Neural progenitor cell (in vitro differentiated cells): ENCODE measurements around the gene SMCP.

Source experiments
- EZH2 ChIP-seq: fragments of 200-600 bp; sonication (generic); IDR thresholded peaks from 2 replicates; pipeline ENCODE4 v1.6.1; 2017; ENCODE audit warnings: antibody characterized with exemption, mild to moderate bottlenecking, moderate library complexity
- EZH2phosphoT487 ChIP-seq: fragments of 200-600 bp; sonication (generic); IDR thresholded peaks from 2 replicates; pipeline ENCODE4 v1.6.1; 2017; ENCODE audit warnings: antibody characterized with exemption
- TF ChIP-seq, protein P1 (sequence below): fragments of 200-600 bp; sonication (generic); IDR thresholded peaks from 2 replicates; pipeline ENCODE4 v1.5.1; 2017; ENCODE audit warnings: antibody characterized with exemption, mild to moderate bottlenecking

DNA sequence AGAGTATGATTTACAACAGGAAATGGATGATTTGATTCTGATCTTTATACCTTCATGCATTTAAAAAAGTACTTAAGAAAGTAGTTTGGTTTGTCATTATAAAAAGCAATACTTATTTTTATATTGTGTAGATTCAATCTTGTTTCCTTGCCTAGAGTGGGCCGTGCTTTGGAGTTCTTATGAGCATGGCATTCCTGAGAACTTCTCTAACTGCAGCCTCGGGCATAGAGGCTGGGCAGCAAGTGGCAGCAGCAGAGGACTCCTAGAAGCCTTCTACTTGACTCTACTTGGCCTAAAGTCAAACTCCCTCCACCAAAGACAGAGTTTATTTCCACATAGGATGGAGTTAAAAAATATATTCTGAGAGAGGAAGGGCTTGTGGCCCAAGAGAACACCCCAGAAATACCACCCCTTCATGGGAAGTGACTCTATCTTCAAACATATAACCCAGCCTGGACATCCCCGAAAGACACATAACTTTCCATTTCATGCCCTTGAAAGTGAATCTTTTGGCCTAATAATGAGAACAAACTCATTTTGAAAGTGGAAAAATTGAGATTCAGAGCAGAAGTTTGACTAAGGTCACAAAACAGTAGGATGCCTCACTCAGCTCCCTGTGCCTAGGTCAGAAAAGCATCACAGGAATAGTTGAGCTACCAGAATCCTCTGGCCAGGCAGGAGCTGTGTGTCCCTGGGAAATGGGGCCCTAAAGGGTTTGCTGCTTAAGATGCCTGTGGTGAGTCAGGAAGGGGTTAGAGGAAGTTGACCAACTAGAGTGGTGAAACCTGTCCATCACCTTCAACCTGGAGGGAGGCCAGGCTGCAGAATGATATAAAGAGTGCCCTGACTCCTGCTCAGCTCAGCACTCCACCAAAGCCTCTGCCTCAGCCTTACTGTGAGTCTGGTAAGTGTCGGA lies 29.8 kb downstream of the SMCP start, which contains the start of gene IVL:
- TF ChIP-seq, protein P1, sequence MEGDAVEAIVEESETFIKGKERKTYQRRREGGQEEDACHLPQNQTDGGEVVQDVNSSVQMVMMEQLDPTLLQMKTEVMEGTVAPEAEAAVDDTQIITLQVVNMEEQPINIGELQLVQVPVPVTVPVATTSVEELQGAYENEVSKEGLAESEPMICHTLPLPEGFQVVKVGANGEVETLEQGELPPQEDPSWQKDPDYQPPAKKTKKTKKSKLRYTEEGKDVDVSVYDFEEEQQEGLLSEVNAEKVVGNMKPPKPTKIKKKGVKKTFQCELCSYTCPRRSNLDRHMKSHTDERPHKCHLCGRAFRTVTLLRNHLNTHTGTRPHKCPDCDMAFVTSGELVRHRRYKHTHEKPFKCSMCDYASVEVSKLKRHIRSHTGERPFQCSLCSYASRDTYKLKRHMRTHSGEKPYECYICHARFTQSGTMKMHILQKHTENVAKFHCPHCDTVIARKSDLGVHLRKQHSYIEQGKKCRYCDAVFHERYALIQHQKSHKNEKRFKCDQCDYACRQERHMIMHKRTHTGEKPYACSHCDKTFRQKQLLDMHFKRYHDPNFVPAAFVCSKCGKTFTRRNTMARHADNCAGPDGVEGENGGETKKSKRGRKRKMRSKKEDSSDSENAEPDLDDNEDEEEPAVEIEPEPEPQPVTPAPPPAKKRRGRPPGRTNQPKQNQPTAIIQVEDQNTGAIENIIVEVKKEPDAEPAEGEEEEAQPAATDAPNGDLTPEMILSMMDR = no peak
- TF ChIP-seq EZH2 (no peak), EZH2phosphoT487 (no peak)
